M059J (cell line): ENCODE data around the gene RAB24. TPM values are rescaled to one million over a fixed set of nuclear protein-coding genes. Genes with fewer than 3 reads are reported as not detected.
"Not testable (repeated sequence)": the region's sequence is repeated elsewhere in the genome, so short reads cannot be mapped to it uniquely, and the experiment has no call there.

Experiments used
- DNase-seq: peaks from one replicate; pipeline ENCODE4 v3.0.0-alpha.2; 2012; ENCODE audit warnings: low read depth
- total RNA-seq: library from RNA; depleted of rRNA; stranded (reverse); fragments of >200 nt; shearing (Covaris generic); gene quantifications from 2 replicates; pipeline ENCODE4 v1.2.3, GENCODE V29; 2014; rRNA removed

RAB24 gene
- 8.2 and 17.0 TPM in 2 replicates for total RNA-seq

DNA sequence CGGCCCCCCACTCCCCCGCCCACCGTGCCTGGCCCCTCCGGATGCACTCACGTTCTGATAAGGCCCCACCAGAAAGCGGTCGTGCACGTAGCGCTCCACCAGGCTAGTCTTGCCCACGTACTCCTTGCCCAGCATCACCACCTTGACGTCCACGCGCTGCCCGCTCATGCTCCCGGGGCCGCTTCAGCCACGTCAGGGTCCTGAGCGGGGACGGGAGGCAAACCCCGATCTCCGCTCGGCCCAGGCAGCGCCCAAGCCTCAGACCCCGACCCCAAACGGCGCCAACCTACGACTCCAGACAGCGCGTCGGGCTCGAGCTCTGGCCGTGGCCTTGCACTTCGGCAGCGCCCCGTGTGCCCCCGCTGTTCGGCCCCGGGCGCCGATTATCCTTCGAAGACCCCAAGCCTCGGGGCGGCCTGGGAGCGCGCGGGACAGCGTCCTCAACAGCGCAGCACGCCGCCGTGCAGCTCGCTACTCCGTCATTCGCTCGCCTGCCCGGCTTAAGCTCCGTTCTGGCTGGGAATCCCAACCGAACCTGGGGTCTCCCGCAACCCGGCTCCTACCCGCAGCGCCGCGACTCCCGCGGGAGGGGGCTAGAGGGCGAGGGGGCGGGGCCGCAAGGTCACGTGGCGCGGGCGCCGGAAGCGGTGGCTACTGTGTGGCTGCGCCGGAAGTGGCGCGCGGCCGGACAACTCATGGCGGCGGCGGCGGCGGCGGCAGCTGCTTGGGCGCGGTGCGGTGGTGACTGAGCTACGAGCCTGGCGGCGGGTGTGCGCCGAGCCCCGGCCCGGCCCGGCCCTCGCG, at the start of gene RAB24, which contains the start of gene PRELID1:
Gene RAB24, minus strand, starts transcription at position 599 of the 804 bp plus-strand sequence. Its CDS starts 431 bp downstream, at position 168.
Gene PRELID1, plus strand, starts transcription at position 679 of the 804 bp plus-strand sequence. CDS start 187 bp downstream, outside the sequence.
- peak; percentile 78 for DNase-seq

DNA sequence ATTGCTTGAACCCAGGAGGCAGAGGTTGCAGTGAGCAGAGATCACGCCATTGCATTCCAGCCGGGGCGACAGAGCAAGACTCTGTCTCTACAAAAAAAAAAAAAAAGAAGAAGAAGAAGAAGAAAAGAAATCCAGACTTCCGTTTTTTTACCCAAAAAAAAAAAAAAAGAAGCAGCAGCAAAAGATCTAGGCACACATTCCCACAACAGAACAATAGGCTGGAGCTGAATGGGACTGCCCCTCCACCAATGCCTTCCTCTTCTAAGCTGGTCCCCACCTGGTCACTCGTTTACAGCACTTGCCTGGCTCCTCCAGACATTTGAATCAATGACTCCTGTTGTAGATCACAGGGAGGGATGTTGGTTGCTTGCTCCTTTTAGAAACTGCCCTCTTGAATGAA, 49.6 kb upstream of the RAB24 start:
- DNase-seq: no peak

DNA sequence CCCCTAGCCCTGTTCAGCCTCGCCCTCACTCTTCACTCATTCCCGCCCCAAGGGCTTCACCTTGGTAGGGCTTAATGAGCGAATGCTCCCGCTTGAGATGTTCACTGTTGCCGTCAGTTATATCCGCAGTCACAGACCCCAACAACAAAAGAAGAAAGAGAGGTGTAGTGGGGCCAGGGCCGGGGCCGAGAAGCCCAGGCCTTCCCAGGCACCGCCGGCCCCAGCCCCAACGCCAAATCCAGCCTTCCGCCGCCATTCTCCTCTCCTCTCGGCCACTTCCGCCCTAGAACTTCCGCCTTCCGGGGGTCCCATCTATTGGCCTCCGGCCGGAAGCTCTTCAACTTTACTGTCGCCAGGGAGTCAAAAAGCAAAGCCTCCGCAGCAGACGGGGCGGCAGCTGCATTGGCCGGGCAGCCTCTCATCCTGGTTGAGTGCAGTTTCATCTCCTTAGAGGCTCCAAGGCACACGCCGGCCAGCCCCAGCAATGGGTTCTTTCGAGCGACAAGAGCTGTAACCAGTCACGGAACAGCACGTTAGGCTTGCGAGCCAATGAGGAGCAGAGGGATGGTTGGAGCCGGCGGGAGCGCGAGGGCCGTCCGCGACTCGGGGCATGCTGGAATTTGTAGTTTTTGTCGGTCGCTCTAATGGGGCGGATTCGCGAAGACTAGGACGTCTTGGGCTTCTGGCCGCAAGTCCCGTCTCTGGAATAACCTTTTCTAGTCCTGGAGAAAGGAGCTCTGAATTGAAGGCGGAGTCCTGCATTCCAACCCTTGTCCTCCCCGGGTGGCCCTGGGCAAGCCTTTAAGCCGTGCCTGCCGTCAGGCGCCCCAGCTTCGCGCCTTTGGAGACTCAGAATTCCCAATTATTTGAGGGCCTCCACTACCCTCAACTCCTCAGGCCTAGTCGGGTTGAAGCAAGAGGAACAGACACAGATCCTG, 48.1 kb upstream of the RAB24 start, which contains the start of gene LMAN2:
Gene LMAN2, minus strand, starts transcription at position 277 of the 938 bp plus-strand sequence. Its CDS starts 21 bp downstream, at position 256.
- peak; percentile 95 for DNase-seq

DNA sequence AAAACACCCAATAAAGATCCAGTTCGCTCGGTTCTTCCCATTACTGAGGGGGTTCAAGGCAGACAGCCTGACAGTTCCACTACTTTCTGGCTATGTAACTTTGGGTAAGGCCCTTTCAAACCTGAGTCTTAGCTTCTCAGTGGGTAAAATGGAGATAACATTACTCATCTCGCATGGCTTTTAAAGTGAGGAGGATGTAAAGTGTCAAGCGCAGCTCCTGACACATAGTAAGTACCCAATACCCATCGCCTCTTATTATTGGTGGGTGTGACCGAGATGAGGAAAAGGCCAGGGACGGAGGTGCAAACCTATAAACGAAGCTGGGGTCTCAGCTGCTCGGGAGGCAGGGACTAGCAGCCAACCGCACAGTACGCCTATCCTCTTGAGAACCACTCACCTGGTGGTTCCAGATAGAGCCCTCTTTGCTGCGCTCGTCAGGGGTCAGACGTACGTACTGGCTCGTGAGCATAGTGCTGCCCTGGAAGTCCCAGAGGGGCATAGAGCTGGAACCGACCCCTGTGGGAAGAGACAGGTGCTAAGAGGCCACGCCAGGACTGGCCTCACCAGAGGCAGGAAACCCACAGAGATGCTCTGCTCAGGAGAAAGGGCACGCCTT, 47.4 kb upstream of the RAB24 start:
- DNase-seq: no peak

DNA sequence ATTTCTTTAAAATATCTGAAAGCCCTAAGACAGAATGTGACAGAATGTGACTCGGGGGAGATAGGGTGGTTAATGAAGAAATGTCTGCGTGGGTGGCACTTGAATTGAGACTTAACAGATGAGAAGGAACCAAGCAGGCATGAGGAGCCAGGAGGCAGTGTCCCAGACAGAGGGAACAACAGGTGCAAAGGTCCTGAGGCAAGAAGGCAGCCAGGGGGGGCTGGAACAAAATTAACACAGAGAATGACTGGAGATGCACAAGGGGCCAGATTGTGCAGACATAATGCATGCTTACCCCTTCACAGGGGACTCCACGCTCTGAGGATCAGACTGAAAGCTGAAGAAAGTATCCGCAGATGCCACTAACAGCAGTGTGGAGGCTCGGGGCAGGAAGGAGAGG, 46.2 kb upstream of the RAB24 start:
- no peak for DNase-seq

DNA sequence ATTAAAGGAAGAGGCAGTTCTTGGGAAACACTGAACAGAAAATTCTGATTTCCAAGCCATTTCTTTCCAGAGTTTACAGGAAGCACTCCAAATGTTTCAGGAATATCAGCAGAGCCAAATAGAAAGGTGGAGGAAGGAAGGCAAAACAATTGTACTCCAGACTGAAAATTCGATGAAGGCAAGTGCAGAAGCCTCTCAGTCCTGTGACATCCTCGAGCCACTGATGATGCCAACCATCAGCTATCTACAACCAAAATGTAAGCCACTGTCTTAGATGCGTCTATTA, 45.8 kb upstream of the RAB24 start:
- DNase-seq: no peak

DNA sequence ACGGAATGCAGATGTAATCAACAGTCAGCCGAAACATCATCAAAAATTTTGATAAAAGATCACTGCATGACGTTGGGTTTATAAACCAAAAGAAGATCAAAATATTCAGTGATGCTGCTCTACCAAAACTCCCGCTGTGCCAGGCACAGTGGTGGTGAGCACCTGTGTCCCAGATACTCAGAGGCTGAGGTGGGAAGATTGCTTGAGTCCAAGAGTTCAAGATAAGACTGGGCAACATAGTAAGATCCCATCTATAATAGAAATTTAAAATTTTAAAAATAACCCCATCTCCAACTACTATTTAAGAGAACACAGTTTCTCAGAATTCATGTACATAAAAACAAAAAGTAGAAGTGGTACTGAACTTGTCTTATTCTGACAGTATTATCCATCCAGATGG, 44.2 kb upstream of the RAB24 start:
- no peak for DNase-seq

DNA sequence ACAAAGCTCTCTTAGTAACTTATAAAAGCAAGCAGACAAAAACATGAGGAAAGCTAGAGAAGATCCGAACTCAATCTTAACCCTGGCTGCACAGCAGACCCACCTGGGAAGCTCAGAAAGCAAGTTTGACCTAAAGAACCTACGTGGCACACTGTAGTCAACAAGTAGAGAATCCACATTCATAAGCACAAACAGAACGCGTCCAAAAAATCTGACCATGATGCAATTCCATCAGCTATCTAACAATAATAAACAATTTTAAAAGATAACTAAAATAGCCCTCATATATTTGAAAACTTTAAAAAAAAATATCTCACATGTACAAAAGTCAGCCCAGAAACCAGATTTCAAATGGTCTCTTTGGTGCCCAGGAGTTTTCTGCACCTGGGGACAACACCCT, 43.3 kb upstream of the RAB24 start:
- DNase-seq: no peak

DNA sequence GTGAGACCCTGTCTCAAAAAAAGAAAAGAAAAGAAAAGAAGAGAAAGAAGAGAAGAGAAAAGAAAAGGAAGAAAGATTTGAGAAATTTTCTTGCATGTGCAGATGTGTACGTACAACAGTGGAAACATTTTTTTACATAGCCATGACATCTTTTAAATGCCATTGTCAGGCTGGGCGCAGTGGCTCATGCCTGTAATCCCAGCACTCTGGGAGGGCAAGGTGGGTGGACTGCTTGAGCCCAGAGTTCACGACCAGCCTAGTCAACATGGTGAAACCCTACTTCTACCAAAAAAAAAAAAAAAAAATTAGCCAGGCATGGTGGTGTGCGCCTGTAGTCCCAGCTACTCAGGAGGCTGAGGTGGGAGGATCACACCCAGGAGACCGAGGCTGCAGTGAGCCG, 41.4 kb upstream of the RAB24 start:
- no peak for DNase-seq

DNA sequence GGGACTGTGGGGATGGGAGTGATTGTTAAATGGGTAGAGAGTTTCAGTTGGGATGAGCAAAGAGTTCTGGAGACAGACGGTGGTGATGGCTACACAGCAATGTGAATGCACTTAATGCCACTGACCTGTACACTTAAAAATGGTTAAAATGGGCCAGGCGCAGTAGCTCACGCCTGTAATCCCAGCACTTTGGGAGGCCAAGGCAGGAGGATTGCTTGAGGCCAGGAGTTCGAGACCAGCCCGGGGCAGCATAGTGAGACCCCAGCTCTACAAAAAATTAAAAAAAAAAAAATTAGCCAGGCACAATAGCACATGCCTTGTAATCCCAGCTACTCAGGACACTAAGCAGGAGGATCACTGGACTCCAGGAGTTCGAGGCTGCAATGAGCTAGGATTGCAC, 40.3 kb upstream of the RAB24 start:
- no peak for DNase-seq

DNA sequence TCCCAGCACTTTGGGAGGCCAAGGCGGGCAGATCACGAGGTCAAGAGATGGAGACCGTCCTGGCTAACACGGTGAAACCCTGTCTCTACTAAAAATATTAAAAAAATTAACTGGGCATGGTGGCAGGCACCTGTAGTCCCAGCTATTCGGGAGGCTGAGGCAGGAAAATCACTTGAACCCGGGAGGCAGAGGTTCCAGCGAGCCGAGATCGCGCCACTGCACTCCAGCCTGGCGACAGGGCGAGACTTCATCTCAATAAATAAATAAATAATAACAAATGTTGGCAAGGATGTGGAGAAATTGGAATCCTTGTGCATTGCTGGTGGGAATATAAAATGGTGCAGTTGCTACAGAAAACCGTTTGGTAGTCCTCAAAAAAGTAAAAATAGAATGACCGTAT, 39.5 kb upstream of the RAB24 start:
- DNase-seq: not testable (repeated sequence)

DNA sequence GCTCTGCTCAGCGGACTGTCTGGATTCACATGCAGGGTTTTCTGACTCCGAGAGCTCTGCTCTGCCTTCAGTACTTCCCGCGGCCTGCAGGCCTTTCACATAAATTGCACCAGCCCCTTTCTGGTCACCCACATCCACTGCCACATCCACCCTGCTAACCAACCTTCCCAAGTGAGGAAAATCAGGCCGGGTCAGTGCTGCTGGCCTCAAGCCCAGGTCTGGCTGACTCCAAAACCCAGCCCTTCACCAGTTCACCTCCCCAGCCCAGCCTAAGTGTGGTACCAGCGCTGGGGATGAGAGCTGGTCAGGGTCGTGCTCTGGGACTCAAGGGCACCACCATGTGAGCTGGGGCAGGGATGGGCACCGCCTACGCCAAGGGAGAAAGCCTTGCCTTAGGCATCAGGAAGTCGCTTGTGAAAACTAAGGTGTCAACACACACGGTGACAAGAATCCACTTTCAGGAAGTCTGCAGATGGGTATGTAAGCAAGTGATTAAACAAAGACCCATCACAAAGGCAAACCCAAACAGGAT, 35.7 kb upstream of the RAB24 start:
- DNase-seq: no peak

DNA sequence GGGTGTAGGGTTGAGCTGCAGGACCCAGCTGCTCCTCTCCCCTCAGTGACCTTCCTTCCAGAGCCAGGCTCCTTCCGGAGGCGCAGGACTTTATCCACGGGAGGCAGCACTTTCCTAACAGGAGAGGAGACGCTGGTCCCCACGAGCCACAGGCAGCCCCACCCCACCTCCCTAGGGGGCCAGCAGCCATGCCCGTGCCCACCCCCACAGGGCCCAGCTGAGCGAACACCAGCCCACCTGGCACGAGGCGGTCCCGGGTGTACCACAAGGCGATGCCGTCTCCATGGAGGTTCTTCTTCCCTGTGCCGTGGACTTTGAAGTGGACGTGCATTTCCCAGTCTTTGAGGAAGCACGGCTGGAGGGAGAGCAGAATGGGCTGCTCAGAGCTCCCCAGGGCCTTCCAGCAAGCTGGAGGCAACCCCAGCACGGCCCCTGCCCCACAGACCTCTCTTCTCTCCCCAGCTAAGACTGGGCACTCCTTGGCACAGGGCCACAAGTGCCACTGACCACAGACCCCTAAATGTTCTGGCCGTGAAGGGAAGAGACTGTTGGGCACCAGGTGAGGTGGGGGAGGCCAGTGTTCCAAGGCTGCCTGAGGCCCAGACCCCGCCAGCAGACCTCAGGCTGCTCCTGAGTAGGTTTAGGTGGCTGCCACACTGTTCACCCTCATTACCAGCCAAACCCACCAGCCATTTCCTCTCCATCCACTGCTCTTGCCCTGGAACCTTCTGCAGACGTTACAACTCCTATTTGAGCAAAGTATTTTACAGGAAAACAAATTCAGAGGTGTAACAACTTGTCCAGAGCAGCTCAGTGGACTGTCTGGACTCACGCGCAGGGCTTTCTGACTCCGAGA, 35.0 kb upstream of the RAB24 start:
- DNase-seq: no peak

DNA sequence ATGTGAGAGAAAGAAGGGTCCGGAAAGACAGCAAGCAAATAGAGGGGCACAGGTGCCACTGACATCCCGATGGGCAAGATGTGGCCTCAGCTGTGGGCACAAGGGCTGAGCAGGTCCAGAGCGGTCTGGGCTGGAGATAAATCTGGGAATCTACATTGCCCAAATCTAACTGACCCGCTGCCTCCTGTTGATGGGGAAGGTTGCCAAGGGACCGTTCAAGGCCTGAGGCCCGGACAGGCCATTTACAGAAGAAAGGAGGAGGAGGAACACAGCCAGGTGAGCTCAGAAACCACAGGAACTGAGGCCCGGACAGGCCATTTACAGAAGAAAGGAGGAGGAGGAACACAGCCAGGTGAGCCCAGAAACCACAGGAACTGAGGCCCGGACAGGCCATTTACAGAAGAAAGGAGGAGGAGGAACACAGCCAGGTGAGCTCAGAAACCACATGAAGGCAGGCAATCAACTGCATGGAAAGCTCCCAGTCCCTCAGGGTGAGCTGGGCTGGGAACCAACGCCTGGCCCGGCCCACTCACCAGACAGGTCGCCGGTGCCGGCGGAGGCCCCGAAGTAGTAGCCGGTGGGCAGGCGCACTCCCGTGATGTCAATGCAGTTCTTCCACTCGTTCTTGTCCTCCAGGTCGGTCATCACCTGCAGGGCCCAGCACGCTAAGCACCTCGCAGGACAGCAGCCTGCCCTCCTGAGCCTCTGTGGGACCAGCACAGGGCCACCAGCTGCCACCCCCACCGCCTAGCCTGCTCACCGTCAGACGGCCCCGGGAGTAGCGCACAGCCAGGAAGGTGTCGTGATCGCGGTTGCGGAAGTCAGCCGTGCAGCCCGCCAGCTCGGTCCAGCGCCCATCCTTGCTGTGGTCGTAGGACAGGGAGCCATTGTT, 33.3 kb upstream of the RAB24 start:
- no peak for DNase-seq

DNA sequence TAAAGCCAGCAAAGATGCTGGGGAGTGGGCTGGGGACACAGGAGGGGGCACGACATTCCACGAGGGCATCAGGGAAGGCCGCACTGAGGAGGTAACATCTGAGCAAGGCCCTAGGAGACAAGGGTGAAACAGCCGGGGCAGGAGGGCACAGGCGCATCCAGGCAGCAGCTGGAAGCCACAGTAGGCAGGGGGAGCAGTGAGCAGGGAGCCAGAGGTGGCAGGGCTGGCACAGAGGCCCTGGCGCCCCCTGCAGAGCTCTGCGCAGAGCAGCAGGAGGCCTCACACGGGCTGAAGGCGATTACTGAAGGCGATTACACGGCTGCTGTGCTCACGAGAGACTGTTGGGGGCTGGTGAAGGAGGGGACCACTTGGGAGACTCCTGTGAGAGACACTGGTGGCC, 32.6 kb upstream of the RAB24 start:
- peak; percentile 22 for DNase-seq

DNA sequence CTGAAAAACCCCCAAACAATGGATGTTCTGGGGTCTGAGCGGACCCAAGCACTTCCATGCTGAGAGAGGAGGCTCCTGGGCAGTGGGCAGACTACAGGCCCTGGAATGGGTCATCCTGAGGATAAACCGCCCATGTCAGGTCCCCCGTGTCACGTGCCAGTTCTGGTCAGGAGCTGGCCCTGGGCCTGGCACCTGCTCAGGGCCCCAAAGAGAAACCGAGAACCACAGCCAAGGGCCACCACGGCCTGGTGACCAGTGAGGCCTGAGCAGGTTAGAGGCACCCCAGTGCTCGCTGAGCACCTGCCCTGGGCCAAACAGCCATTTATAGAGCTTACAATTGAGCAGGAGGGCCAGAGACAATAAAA, 32.2 kb upstream of the RAB24 start:
- no peak for DNase-seq

DNA sequence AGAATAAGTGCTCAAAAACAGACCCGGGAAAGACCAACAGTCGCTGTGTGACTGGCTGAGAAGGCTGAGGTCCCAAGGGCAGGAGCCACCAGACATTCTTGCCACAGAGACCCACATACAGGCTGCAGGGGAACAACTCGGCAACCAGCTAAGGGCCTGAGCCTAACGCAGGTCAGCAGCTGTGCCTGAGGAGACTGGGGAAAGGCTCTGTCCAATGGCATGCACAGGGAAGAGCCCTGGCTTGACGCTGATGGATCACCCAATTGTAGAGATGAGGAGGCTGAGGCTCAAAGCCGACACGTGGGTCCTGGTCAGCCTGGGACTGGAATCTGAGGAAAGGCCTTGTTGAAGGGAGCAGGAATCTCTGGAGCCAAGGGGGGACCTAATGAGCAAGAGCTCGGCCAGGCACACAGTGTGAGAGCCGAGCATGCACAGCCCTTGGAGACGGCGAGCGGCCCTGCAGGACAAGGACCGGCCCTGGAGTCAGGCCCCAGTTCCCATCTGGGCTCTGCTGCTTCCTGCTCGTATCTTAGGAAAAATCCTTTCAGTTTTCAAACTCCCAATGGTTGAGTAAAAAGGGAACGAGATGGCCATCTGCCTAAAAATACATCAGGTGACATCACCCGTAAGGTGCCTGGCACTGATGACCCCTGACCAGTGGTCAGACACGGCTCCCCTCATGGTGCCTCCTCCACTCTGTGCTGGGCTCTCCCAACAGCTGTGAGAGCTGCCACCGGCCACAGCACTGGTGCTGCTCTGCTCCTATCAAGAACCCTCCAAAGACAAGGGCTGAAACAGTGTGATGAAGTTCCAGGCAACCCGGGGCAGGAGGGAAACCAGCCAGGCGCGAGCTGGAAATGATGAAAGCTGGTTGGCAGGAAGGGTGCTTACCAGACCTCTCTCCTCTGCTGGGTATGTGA, 31.5 kb upstream of the RAB24 start:
- DNase-seq: no peak

DNA sequence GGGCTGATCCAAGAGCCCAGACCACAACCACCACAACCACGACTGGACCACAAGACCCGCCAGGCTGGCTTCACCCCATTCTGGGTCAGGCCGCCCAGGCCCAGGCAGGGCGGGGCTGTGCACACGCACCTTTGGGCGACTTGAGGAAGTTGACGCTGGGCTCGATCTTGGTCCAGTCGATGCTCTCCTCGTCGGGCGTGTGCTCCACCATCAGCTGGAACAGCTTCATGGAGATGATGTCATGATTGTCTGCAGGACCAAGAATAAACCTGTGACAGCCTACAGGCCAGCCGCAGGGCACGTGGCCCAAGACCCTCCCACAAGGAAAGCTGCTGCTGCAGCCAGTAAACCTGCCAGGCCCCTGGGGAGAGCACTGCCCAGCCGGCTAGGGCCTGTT, 30.6 kb upstream of the RAB24 start:
- no peak for DNase-seq
